Thyroid gland (tissue), 4 donors: ENCODE data around the gene LEUTX. TPM values are rescaled to one million over a fixed set of nuclear protein-coding genes. Genes with fewer than 3 reads are reported as not detected.

ENCODE experiments used
- DNase-seq, 2 donors: peaks; one replicate each; pipeline ENCODE4 v3.0.0-alpha.2; 2019
- H3K27ac ChIP-seq, 3 donors: fragments of 200-600 bp; sonication (generic); 1 replicate in 2 of 3; 2 replicates in 1 of 3; pipeline ENCODE4 v1.5.1; 2016 to 2019; ENCODE audit warnings: mild to moderate bottlenecking in 1 of 3, moderate library complexity in 1 of 3
- H3K27me3 ChIP-seq: fragments of 200-600 bp; sonication (generic); one replicate; pipeline ENCODE4 v1.5.1; 2019
- H3K36me3 ChIP-seq, 2 donors: fragments of 200-600 bp; sonication (generic); one replicate each; pipeline ENCODE4 v1.5.1; 2016 to 2019
- H3K4me1 ChIP-seq, 2 donors: fragments of 200-600 bp; sonication (generic); one replicate each; pipeline ENCODE4 v1.5.1; 2017 to 2019
- H3K4me3 ChIP-seq, 3 donors: fragments of 200-600 bp; sonication (generic); replicated peaks in 1 of 3; 1 replicate in 2 of 3; 2 replicates in 1 of 3; pipeline ENCODE4 v1.5.1; 2016; ENCODE audit warnings: mild to moderate bottlenecking in 1 of 3
- H3K9me3 ChIP-seq: fragments of 200-600 bp; sonication (generic); one replicate; pipeline ENCODE4 v1.5.1; 2017
- POLR2A ChIP-seq, 2 donors: fragments of 450-650 bp; IDR thresholded peaks; one replicate each; pipeline ENCODE4 v1.6.1; 2017; ENCODE audit warnings: antibody characterized with exemption in 2 of 2, mild to moderate bottlenecking in 2 of 2, moderate library complexity in 1 of 2
- WGBS, 2 donors: methylation state at CpG; one replicate each; pipeline ENCODE4 v1.1.5; 2017; 5-methylcytosine and 5-hydroxymethylcytosine counted together
- intact Hi-C: fragments of 100-400 bp; cut with DNase I; formaldehyde crosslinking; loops from one replicate; pipeline ENCODE4 v1.15.1; 2023
- total RNA-seq, 4 donors: library from RNA; depleted of rRNA; stranded (reverse); fragments of >200 nt; gene quantifications; one replicate each; pipeline ENCODE4 v1.2.3, GENCODE V29; 2016
- TF ChIP-seq, protein P1 (sequence below), 6 experiments: fragments of 200-600 bp in 3 of 6; fragments of 450-650 bp in 3 of 6; sonication (generic) in 3 of 6; IDR thresholded peaks; one replicate each; pipeline ENCODE4 v1.5.1; 2016 to 2019; ENCODE audit warnings: antibody characterized with exemption in 6 of 6, mild to moderate bottlenecking in 2 of 6, inconsistent platforms in 1 of 6, moderate library complexity in 1 of 6

Gene LEUTX
- total RNA-seq, 4 donors from 2014 or later: not detected

GRCh38 chr19:39745643-39746042 lies 33.0 kb upstream of the LEUTX start:
- Histone ChIP-seq H3K9me3 (no peaks in the 10 kb centered on the region), H3K27ac (no peak overlapping the region), H3K4me3 (no peak overlapping the region), H3K27me3 (no peaks in the 10 kb centered on the region), H3K4me1 (no peaks in the 10 kb centered on the region), H3K36me3 (no peaks in the 10 kb centered on the region)
- no peak for DNase-seq
- no peak for TF ChIP-seq POLR2A (IDR thresholded peaks at IDR 0.05)
- TF ChIP-seq, protein P1, sequence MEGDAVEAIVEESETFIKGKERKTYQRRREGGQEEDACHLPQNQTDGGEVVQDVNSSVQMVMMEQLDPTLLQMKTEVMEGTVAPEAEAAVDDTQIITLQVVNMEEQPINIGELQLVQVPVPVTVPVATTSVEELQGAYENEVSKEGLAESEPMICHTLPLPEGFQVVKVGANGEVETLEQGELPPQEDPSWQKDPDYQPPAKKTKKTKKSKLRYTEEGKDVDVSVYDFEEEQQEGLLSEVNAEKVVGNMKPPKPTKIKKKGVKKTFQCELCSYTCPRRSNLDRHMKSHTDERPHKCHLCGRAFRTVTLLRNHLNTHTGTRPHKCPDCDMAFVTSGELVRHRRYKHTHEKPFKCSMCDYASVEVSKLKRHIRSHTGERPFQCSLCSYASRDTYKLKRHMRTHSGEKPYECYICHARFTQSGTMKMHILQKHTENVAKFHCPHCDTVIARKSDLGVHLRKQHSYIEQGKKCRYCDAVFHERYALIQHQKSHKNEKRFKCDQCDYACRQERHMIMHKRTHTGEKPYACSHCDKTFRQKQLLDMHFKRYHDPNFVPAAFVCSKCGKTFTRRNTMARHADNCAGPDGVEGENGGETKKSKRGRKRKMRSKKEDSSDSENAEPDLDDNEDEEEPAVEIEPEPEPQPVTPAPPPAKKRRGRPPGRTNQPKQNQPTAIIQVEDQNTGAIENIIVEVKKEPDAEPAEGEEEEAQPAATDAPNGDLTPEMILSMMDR (IDR thresholded peaks at IDR 0.05): no peak
- 67 to 80% methylated on average over 3 of the region's 3 CpGs for WGBS, 2 donors
- intact Hi-C loops: no loop called here

DNA sequence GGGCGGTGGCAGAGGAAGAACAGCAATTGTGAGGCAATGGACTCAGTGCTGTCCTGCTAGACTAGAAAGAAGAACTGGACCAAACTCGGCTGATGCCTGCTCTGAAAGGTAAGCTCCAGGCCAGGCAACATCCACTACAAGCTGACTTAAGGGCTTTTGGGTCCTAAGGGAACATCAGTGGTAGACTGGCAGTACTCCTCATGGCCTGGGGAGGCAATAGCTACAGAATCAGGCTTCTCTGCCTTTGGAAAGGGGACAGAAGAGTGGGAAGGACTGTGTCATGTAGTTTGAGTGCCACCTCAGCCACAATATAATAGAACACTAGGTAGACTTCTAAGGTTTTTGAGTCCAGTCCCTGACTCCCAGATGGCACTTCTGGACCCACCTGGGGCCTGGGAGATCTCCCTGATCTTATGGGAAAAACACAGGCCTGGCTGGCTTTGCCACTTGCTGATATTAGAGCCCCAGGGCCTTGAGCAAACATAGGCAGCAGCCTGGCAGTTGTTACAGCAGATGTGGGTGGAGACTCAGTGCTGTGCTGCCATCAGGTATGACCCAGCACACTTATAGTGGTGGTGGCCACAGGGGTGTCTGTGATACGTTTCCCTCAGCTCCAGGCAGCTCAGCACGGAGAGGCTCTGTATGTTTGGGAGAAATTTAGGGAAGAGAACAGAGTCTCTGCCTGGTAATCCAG lies 31.7 kb upstream of the LEUTX start:
- WGBS, 2 donors: 75 to 76% methylated on average over 4 of the region's 4 CpGs
- no peak overlapping the region for H3K4me3 ChIP-seq

GRCh38 chr19:39749981-39750380 lies 28.7 kb upstream of the LEUTX start:
- H3K27me3 ChIP-seq: no peaks in the 10 kb centered on the region
- no peaks in the 10 kb centered on the region for H3K36me3 ChIP-seq
- no peaks in the 10 kb centered on the region for H3K4me1 ChIP-seq
- H3K4me3 ChIP-seq: no peak overlapping the region
- TF ChIP-seq POLR2A (IDR thresholded peaks at IDR 0.05): no peak
- TF ChIP-seq, protein P1 (IDR thresholded peaks at IDR 0.05): no peak
- DNase-seq: no peak
- intact Hi-C loops: no loop called here
- 86 to 90% methylated on average over 5 of the region's 5 CpGs for WGBS, 2 donors
- no peaks in the 10 kb centered on the region for H3K9me3 ChIP-seq
- no peak overlapping the region for H3K27ac ChIP-seq

More for the DNA sequence above, 31.7 kb upstream of the LEUTX start:
- Histone ChIP-seq H3K27me3 (no peaks in the 10 kb centered on the region), H3K27ac (no peak overlapping the region), H3K4me1 (no peaks in the 10 kb centered on the region), H3K9me3 (no peaks in the 10 kb centered on the region), H3K36me3 (no peaks in the 10 kb centered on the region)
- DNase-seq: no peak
- TF ChIP-seq, protein P1 (IDR thresholded peaks at IDR 0.05): no peak
- TF ChIP-seq POLR2A (IDR thresholded peaks at IDR 0.05): no peak
- intact Hi-C loops: no loop called here

DNA sequence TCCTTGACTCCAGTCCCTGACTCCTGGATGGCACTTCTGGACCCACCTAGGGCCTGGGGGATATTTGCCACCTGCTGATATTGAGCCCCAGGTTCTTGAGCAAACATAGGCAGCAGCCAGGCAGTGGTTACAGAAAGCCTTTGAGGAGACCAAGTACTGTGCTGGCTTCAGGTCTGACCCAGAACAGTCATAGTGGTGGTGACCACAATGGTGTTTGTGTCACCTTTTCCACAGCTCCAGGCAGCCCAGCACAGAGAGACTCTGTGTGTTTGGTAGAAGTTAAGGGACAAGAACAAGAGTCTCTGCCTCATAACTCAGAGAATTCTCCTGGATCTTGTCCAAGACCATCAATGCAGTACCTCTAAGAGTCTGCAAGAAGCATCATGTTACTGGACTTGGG lies 26.3 kb upstream of the LEUTX start:
- intact Hi-C loops: no loop called here
- no peaks in the 10 kb centered on the region for H3K9me3 ChIP-seq
- no peaks in the 10 kb centered on the region for H3K4me1 ChIP-seq
- H3K36me3 ChIP-seq: no peaks in the 10 kb centered on the region
- TF ChIP-seq, protein P1 (IDR thresholded peaks at IDR 0.05): no peak
- TF ChIP-seq POLR2A (IDR thresholded peaks at IDR 0.05): no peak
- H3K27me3 ChIP-seq: no peaks in the 10 kb centered on the region
- no peak for DNase-seq
- H3K27ac ChIP-seq: no peak overlapping the region
- no peak overlapping the region for H3K4me3 ChIP-seq

- H3K27ac ChIP-seq: no peak overlapping the region
- TF ChIP-seq POLR2A (IDR thresholded peaks at IDR 0.05): no peak
- TF ChIP-seq, protein P1 (IDR thresholded peaks at IDR 0.05): no peak
- intact Hi-C loops: no loop called here
- H3K4me3 ChIP-seq: no peak overlapping the region
- H3K9me3 ChIP-seq: no peaks in the 10 kb centered on the region
- no peaks in the 10 kb centered on the region for H3K36me3 ChIP-seq
- H3K27me3 ChIP-seq: no peaks in the 10 kb centered on the region
- no peak for DNase-seq
- H3K4me1 ChIP-seq: no peaks in the 10 kb centered on the region
Observed at GRCh38 chr19:39752795-39753194, 25.9 kb upstream of the LEUTX start.
